Mesenchymal stem cell (in vitro differentiated cells and primary cell): ENCODE measurements around the gene MINDY4.
A peak's percentile ranks its signal among the peaks of the same experiment; 100 is the strongest.

Source experiments
- DNase-seq: peaks from one replicate; pipeline ENCODE4 v3.0.0-alpha.2; 2013
- H2AFZ ChIP-seq: one replicate; pipeline ENCODE4 v1.6.1; 2013; ENCODE audit warnings: low read depth, mild to moderate bottlenecking, control low read depth, inconsistent platforms, low read length, moderate library complexity
- H2AK5ac ChIP-seq: 2 replicates; pipeline ENCODE4 v1.6.1; 2013; ENCODE audit warnings: low read length, moderate library complexity, mild to moderate bottlenecking, inconsistent platforms; ENCODE audit not compliant: severe bottlenecking
- H2BK120ac ChIP-seq: one replicate; pipeline ENCODE4 v1.6.1; 2013; ENCODE audit warnings: low read depth, mild to moderate bottlenecking, inconsistent platforms, low read length, moderate library complexity
- H2BK12ac ChIP-seq, 2 experiments: one replicate each; pipeline ENCODE4 v1.6.1; 2013; ENCODE audit warnings: inconsistent platforms in 2 of 2, low read length in 2 of 2, mild to moderate bottlenecking in 2 of 2, moderate library complexity in 2 of 2, control low read depth in 1 of 2
- H2BK15ac ChIP-seq: one replicate; pipeline ENCODE4 v1.6.1; 2013; ENCODE audit warnings: mild to moderate bottlenecking, low read depth, inconsistent platforms; ENCODE audit not compliant: poor library complexity, severe bottlenecking
- H2BK5ac ChIP-seq: 2 replicates; pipeline ENCODE4 v1.6.1; 2013; ENCODE audit warnings: low read depth, mild to moderate bottlenecking, low read length, control low read depth, inconsistent platforms; ENCODE audit not compliant: poor library complexity, severe bottlenecking
- H3K14ac ChIP-seq, 2 experiments: one replicate each; pipeline ENCODE4 v1.6.1; 2013; ENCODE audit warnings: inconsistent platforms in 2 of 2, low read length in 2 of 2, control low read depth in 1 of 2, mild to moderate bottlenecking in 1 of 2, moderate library complexity in 1 of 2
- H3K18ac ChIP-seq, 2 experiments: one replicate each; pipeline ENCODE4 v1.6.1; 2013; ENCODE audit warnings: inconsistent platforms in 2 of 2, low read length in 2 of 2, control low read depth in 1 of 2, low read depth in 1 of 2, mild to moderate bottlenecking in 1 of 2
- H3K23ac ChIP-seq, 2 experiments: one replicate each; pipeline ENCODE4 v1.6.1; 2013; ENCODE audit warnings: inconsistent platforms in 2 of 2, low read length in 2 of 2, mild to moderate bottlenecking in 2 of 2, moderate library complexity in 2 of 2, control low read depth in 1 of 2
- H3K27ac ChIP-seq: 2 replicates; pipeline ENCODE4 v1.5.1; 2013; ENCODE audit warnings: mild to moderate bottlenecking, moderate library complexity, low read length, control low read depth, inconsistent platforms; ENCODE audit not compliant: poor library complexity, severe bottlenecking
- H3K27me3 ChIP-seq, 2 experiments: 2 replicates each; pipeline versions ENCODE4 v1.6.1 to v1.7.0; 2013; ENCODE audit warnings: low read length in 2 of 2, mild to moderate bottlenecking in 2 of 2, moderate library complexity in 2 of 2, control low read depth in 1 of 2, inconsistent platforms in 1 of 2; ENCODE audit not compliant: control insufficient read depth in 1 of 2, insufficient read depth in 1 of 2
- H3K36me3 ChIP-seq, 2 experiments: 2 replicates each; pipeline versions ENCODE4 v1.6.1 to v1.7.0; 2013; ENCODE audit warnings: low read length in 2 of 2, control low read depth in 1 of 2, inconsistent platforms in 1 of 2, low read depth in 1 of 2, mild to moderate bottlenecking in 1 of 2; ENCODE audit not compliant: insufficient read depth in 2 of 2, control insufficient read depth in 1 of 2
- H3K4ac ChIP-seq, 2 experiments: one replicate each; pipeline ENCODE4 v1.6.1; 2013; ENCODE audit warnings: inconsistent platforms in 2 of 2, low read length in 2 of 2, mild to moderate bottlenecking in 2 of 2, moderate library complexity in 2 of 2, control low read depth in 1 of 2, low read depth in 1 of 2
- H3K4me1 ChIP-seq: 2 replicates; pipeline ENCODE4 v1.6.1; 2013; ENCODE audit warnings: low read depth, low read length, control low read depth; ENCODE audit not compliant: control insufficient read depth, insufficient read depth
- H3K4me2 ChIP-seq: 2 replicates; pipeline ENCODE4 v1.6.1; 2013; ENCODE audit warnings: low read length, mild to moderate bottlenecking, inconsistent platforms; ENCODE audit not compliant: poor library complexity, severe bottlenecking
- H3K4me3 ChIP-seq, 2 experiments: 2 replicates each; pipeline versions ENCODE4 v1.5.1 to v1.7.0; 2013; ENCODE audit warnings: low read length in 2 of 2, mild to moderate bottlenecking in 2 of 2, control low read depth in 1 of 2, low read depth in 1 of 2; ENCODE audit not compliant: insufficient read depth in 1 of 2
- H3K79me1 ChIP-seq: replicated peaks from 2 replicates; pipeline ENCODE4 v1.6.1; 2013; ENCODE audit warnings: mild to moderate bottlenecking, control low read depth, low read length, inconsistent platforms; ENCODE audit not compliant: poor library complexity, severe bottlenecking
- H3K9ac ChIP-seq: 2 replicates; pipeline ENCODE4 v1.7.0; 2013; ENCODE audit warnings: mild to moderate bottlenecking, low read length, moderate library complexity
- H3K9me3 ChIP-seq: 2 replicates; pipeline ENCODE4 v1.7.0; 2013; ENCODE audit warnings: mild to moderate bottlenecking, low read length; ENCODE audit not compliant: control insufficient read depth
- H4K8ac ChIP-seq: one replicate; pipeline ENCODE4 v1.6.1; 2013; ENCODE audit warnings: inconsistent platforms, mild to moderate bottlenecking, low read length, moderate library complexity
- H4K91ac ChIP-seq: one replicate; pipeline ENCODE4 v1.6.1; 2013; ENCODE audit warnings: mild to moderate bottlenecking, low read length, inconsistent platforms
- WGBS: methylation state at CpG from one replicate; pipeline ENCODE4 v1.1.7; 2013; ENCODE audit warnings: mixed read lengths; 5-methylcytosine and 5-hydroxymethylcytosine counted together

The MINDY4 gene

DNA sequence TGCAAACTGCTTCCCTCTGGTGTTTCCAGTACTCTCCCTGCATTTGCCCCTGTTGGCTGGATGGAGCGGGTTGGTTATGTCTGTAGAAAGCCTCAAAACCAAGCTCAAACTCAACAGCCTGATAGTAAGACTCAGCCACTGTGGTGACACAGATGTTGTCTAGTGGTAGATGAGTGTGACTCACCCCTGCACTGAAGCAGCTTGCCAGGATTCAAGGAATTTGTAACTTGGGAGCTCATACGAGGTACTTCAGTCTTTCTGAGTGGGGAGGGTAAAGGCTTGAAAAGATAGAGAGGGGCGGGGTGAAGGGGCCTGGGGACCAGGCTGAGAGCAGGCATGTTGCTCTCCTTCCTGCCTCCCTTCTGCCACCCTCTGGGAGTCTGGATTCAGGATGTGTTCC lies 117.5 kb downstream of the MINDY4 start:
- no peak overlapping the region for H3K18ac ChIP-seq
- peak overlapping the region; percentile 57 for H3K27ac ChIP-seq
- no peak overlapping the region for H4K8ac ChIP-seq
- H3K4me1 ChIP-seq, result peaks cover 48% of the 10 kb centered on the region
- H3K79me1 ChIP-seq, result no peaks in the 10 kb centered on the region
- H3K27me3 ChIP-seq, result no peaks in the 10 kb centered on the region
- H4K91ac ChIP-seq, result no peak overlapping the region
- no peak overlapping the region for H3K4me2 ChIP-seq
- H3K9me3 ChIP-seq, result no peaks in the 10 kb centered on the region
- DNase-seq, result peak; percentile 86
- peaks cover 21 to 29% of the 10 kb centered on the region in 2 experiments for H3K36me3 ChIP-seq
- no peak overlapping the region for H3K14ac ChIP-seq
- H3K9ac ChIP-seq, result peak overlapping the region; percentile 23
- peak overlapping the region; percentile 84 for H2AK5ac ChIP-seq
- WGBS, result 26% methylated on average over 2 of the region's 3 CpGs
- H2AFZ ChIP-seq, result no peak overlapping the region
- H3K23ac ChIP-seq, result no peak overlapping the region
- no peak overlapping the region for H3K4me3 ChIP-seq
- no peak overlapping the region for H3K4ac ChIP-seq
- no peak overlapping the region for H2BK12ac ChIP-seq
- H2BK5ac ChIP-seq, result no peak overlapping the region
- H2BK15ac ChIP-seq, result no peak overlapping the region
- H2BK120ac ChIP-seq, result no peak overlapping the region

DNA sequence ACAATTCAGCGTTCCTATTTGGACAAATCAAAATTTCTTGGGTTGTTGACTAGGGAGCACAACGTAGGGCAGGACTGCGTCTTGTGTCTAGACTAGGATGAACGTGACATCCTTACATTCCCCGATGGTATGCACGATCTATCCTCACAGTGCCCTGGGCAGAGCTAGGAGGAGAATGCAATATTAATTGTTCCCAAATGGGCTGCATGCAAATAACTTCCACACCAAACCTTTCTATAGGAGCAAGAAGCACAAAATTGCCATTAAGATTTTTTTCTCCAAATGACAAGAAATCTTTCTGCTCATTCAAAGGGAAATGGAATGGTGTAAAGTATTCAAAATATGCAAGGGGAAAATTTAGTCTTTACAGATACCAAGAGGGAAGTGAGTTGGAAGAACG lies 119.0 kb downstream of the MINDY4 start:
- no peak overlapping the region for H3K4me3 ChIP-seq
- WGBS, result 97% methylated on average over 7 of the region's 7 CpGs
- H3K4me1 ChIP-seq, result peaks cover 51% of the 10 kb centered on the region
- peak overlapping the region; percentile 43 for H3K27ac ChIP-seq
- no peaks in the 10 kb centered on the region for H3K27me3 ChIP-seq
- H2BK15ac ChIP-seq, result no peak overlapping the region
- H2AK5ac ChIP-seq, result no peak overlapping the region
- H3K4ac ChIP-seq, result no peak overlapping the region
- H4K91ac ChIP-seq, result no peak overlapping the region
- peaks cover 16% of the 10 kb centered on the region in 2 experiments for H3K36me3 ChIP-seq
- no peak overlapping the region for H2BK12ac ChIP-seq
- no peak overlapping the region for H3K9ac ChIP-seq
- no peak overlapping the region for H3K4me2 ChIP-seq
- no peak for DNase-seq
- H3K23ac ChIP-seq, result no peak overlapping the region
- no peak overlapping the region for H2BK120ac ChIP-seq
- H3K14ac ChIP-seq, result no peak overlapping the region
- H3K18ac ChIP-seq, result no peak overlapping the region
- no peaks in the 10 kb centered on the region for H3K79me1 ChIP-seq
- H4K8ac ChIP-seq, result no peak overlapping the region
- no peak overlapping the region for H2AFZ ChIP-seq
- H2BK5ac ChIP-seq, result no peak overlapping the region
- no peaks in the 10 kb centered on the region for H3K9me3 ChIP-seq

GRCh38 chr7:30893357-30893756 lies 122.1 kb downstream of the MINDY4 start:
- no peaks in the 10 kb centered on the region for H3K9me3 ChIP-seq
- H3K4me1 ChIP-seq, result peaks cover 59% of the 10 kb centered on the region
- H3K14ac ChIP-seq, result no peak overlapping the region
- H2AFZ ChIP-seq, result no peak overlapping the region
- peaks cover 10 to 11% of the 10 kb centered on the region in 2 experiments for H3K36me3 ChIP-seq
- H3K18ac ChIP-seq, result peak overlapping the region in 1 of 2 experiments; percentile 71
- H3K4me2 ChIP-seq, result no peak overlapping the region
- no peaks in the 10 kb centered on the region for H3K27me3 ChIP-seq
- H2BK15ac ChIP-seq, result peak overlapping the region; percentile 41
- H3K9ac ChIP-seq, result no peak overlapping the region
- DNase-seq, result peak; percentile 68
- no peak overlapping the region for H4K91ac ChIP-seq
- no peak overlapping the region for H3K4me3 ChIP-seq
- H3K27ac ChIP-seq, result peak overlapping the region; percentile 71
- H3K79me1 ChIP-seq, result no peaks in the 10 kb centered on the region
- H4K8ac ChIP-seq, result peak overlapping the region; percentile 20
- H2AK5ac ChIP-seq, result peak overlapping the region; percentile 86
- no peak overlapping the region for H2BK5ac ChIP-seq
- no peak overlapping the region for H2BK120ac ChIP-seq
- peak overlapping the region in 1 of 2 experiments; percentile 35 for H3K4ac ChIP-seq
- H2BK12ac ChIP-seq, result peak overlapping the region in 1 of 2 experiments; percentile 41
- H3K23ac ChIP-seq, result no peak overlapping the region
- WGBS, result 67% methylated on average over 4 of the region's 6 CpGs

DNA sequence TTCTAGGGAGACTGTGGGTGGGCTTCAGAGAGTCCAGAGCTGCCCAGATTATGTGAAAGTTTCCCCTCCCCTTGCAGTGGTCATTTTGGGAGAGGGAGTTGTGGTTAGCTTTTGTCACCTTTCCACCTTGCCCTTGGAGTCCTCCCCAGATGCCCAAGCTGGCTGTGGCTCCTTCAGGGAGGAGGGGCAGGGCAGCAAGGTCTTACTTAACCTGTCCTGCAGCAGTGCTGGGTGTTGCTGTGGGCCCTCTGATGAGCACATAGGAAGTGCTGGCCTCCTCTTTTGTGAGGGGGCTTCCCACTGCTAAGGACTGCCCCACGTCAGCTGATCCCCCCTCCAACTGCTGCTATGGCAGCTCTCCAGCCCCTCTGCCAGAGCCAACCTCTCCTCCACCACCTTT lies 122.8 kb downstream of the MINDY4 start:
- Histone ChIP-seq H3K9me3 (no peaks in the 10 kb centered on the region), H2AK5ac (peak overlapping the region; percentile 84), H3K4me1 (peaks cover 55% of the 10 kb centered on the region), H2AFZ (no peak overlapping the region), H3K14ac (no peak overlapping the region), H3K27ac (peak overlapping the region; percentile 71), H3K9ac (no peak overlapping the region), H3K23ac (peak overlapping the region in 1 of 2 experiments; percentile 9), H3K4me3 (no peak overlapping the region), H4K91ac (peak overlapping the region; percentile 87), H2BK120ac (no peak overlapping the region), H3K4ac (peak overlapping the region; percentile 15 to 61), H2BK5ac (no peak overlapping the region), H3K4me2 (no peak overlapping the region), H4K8ac (no peak overlapping the region), H2BK12ac (peak overlapping the region in 1 of 2 experiments; percentile 65), H3K27me3 (no peaks in the 10 kb centered on the region), H3K18ac (peak overlapping the region in 1 of 2 experiments; percentile 74), H3K36me3 (peaks cover 10 to 11% of the 10 kb centered on the region in 2 experiments), H2BK15ac (peak overlapping the region; percentile 78), H3K79me1 (no peaks in the 10 kb centered on the region)
- no peak for DNase-seq
- 80% methylated on average over 1 of the region's 1 CpG for WGBS
